ENCODE results near the gene ANKS3. TPM values are rescaled to one million over a fixed set of nuclear protein-coding genes. Genes with fewer than 3 reads are reported as not detected.

ANKS3 gene
- total RNA-seq, 1 experiment from 2014 or later, result 25.5 TPM

DNA sequence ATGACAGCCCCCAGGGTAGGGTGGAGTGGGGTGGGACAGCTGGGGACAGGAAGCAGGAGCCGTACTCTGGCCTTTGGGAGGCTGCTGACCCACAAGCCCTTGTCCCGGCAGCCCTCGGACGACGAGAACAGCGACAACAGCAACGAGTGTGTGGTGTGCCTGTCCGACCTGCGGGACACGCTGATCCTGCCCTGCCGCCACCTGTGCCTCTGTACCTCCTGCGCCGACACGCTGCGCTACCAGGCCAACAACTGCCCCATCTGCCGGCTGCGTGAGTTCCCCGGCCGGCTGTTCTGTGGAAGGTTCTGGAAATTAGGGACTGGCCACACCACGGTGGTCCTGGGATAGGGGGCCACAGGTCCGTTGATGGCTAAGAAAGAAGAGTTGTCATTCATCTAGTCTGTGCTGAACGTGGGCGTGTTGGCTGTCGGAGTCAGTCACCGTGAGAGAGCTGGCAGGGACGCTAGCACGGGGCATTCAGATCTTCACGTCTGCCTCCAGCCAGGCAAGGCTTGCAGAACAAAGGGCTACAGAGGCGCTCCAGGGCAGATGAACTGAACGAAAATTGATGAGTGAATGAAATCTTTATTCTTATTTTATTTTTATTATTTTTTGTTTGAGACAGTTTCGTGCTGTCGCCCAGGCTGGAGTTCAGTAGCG is 60.6 kb downstream of the ANKS3 start:
- BruUV-seq (replicated peaks), result no TSS peak
- Histone ChIP-seq H2AFZ (ENCODE audit: low read depth, low read length, poor library complexity, severe bottlenecking) (no peak overlapping the region), H3K4me1 (ENCODE audit: control insufficient read depth in 1 of 2, insufficient read depth in 2 of 2, low read length in 2 of 2) (no peaks in the 10 kb centered on the region), H3K36me3 (ENCODE audit: control insufficient read depth in 1 of 2, insufficient read depth in 2 of 2, low read length in 2 of 2) (peaks cover 9 to 18% of the 10 kb centered on the region in 2 experiments), H3K4me3 (replicated peaks in 1 of 2; ENCODE audit: low read depth in 1 of 2, low read length in 2 of 2) (no peak overlapping the region), H3K27me3 (ENCODE audit: insufficient read depth, low read length) (no peaks in the 10 kb centered on the region), H3K9me3 (ENCODE audit: control insufficient read depth in 1 of 2, insufficient read depth in 1 of 2, low read depth in 1 of 2, low read length in 2 of 2) (no peaks in the 10 kb centered on the region), H3K9me2 (ENCODE audit: insufficient read depth) (no peaks in the 10 kb centered on the region), H3K9ac (ENCODE audit: low read length) (no peak overlapping the region), H3K79me2 (ENCODE audit: insufficient read depth, low read length) (no peaks in the 10 kb centered on the region), H3K4me2 (ENCODE audit: low read length) (no peak overlapping the region), H4K20me1 (ENCODE audit: insufficient read depth) (no peaks in the 10 kb centered on the region), H3K27ac (ENCODE audit: low read depth, low read length) (no peak overlapping the region)
- TF ChIP-seq, protein P1, sequence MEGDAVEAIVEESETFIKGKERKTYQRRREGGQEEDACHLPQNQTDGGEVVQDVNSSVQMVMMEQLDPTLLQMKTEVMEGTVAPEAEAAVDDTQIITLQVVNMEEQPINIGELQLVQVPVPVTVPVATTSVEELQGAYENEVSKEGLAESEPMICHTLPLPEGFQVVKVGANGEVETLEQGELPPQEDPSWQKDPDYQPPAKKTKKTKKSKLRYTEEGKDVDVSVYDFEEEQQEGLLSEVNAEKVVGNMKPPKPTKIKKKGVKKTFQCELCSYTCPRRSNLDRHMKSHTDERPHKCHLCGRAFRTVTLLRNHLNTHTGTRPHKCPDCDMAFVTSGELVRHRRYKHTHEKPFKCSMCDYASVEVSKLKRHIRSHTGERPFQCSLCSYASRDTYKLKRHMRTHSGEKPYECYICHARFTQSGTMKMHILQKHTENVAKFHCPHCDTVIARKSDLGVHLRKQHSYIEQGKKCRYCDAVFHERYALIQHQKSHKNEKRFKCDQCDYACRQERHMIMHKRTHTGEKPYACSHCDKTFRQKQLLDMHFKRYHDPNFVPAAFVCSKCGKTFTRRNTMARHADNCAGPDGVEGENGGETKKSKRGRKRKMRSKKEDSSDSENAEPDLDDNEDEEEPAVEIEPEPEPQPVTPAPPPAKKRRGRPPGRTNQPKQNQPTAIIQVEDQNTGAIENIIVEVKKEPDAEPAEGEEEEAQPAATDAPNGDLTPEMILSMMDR (IDR thresholded peaks at IDR 0.05 in 2 of 3, conservative IDR thresholded peaks at IDR 0.05 in 1 of 3; ENCODE audit: borderline replicate concordance in 1 of 3, insufficient read depth in 1 of 3, low read depth in 2 of 3, low read length in 2 of 3), result no peak
- TF ChIP-seq CEBPB (IDR thresholded peaks at IDR 0.05; ENCODE audit: low read depth) (no peak), EZH2phosphoT487 (IDR thresholded peaks at IDR 0.05; ENCODE audit: borderline replicate concordance) (no peak), SIN3A (IDR thresholded peaks at IDR 0.05; ENCODE audit: low read depth) (no peak), FOSL1 (IDR thresholded peaks at IDR 0.05; ENCODE audit: low read depth) (no peak), ELF1 (IDR thresholded peaks at IDR 0.05; ENCODE audit: borderline replicate concordance, low read depth) (no peak), CBX3 (IDR thresholded peaks at IDR 0.05; ENCODE audit: low read depth) (no peak), ZFX (IDR thresholded peaks at IDR 0.05) (no peak), SP1 (IDR thresholded peaks at IDR 0.05; ENCODE audit: low read depth) (no peak), YY1 (IDR thresholded peaks at IDR 0.05; ENCODE audit: extremely low read depth, insufficient replicate concordance, low read depth, low read length) (no peak), EGR1 (IDR thresholded peaks at IDR 0.05; ENCODE audit: low read depth) (no peak), RAD21 (IDR thresholded peaks at IDR 0.05; ENCODE audit: low read depth) (no peak), POLR2AphosphoS5 (IDR thresholded peaks at IDR 0.05; ENCODE audit: low read depth, low read length) (no peak), REST (IDR thresholded peaks at IDR 0.05; ENCODE audit: low read depth) (no peak), SRF (IDR thresholded peaks at IDR 0.05; ENCODE audit: low read depth) (no peak), ZBTB33 (IDR thresholded peaks at IDR 0.05; ENCODE audit: extremely low read depth, insufficient replicate concordance, low read length) (no peak), POLR2A (IDR thresholded peaks at IDR 0.05; ENCODE audit: borderline replicate concordance, extremely low read depth, insufficient read depth, insufficient read length) (no peak), EZH2 (IDR thresholded peaks at IDR 0.05) (no peak)
- TF ChIP-seq, protein P2, sequence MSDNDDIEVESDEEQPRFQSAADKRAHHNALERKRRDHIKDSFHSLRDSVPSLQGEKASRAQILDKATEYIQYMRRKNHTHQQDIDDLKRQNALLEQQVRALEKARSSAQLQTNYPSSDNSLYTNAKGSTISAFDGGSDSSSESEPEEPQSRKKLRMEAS (IDR thresholded peaks at IDR 0.05), result no peak
- ChIA-PET CTCF (no interaction called here), POLR2A (no interaction called here), RAD21 (ENCODE audit: low non-redundant PET in 1 of 2, low total read pairs in 2 of 2, uncharacterized antibody in 2 of 2, unreplicated experiment in 2 of 2) (no interaction called here)
- no peak for ATAC-seq
- intact Hi-C loops (cut with micrococcal nuclease), result no loop called here
- DNase-seq (ENCODE audit: low read depth, low spot score), result no peak
